PC-3 (cell line): ENCODE measurements around the gene UBA3. TPM values are rescaled to one million over a fixed set of nuclear protein-coding genes. Genes with fewer than 3 reads are reported as not detected.

Source experiments
- ATAC-seq: fragments of 200-7000 bp; cut with Tn5 transposase; 2 replicates; pipeline ENCODE4 v1.9.1; 2020; ENCODE audit warnings: mild to moderate bottlenecking, moderate library complexity
- BruUV-seq: library from RNA; stranded (reverse); fragments of 400-500 nt; replicated peaks from 2 replicates; lab custom pipeline; 2021; lab: Mats Ljungman, UMichigan
- CTCF ChIA-PET: fragments of 300-600 bp; sonication (Branson Sonifier 250); formaldehyde crosslinking; loops from one replicate; lab custom pipeline; 2022; ENCODE audit warnings: antibody characterized with exemption; lab: Charles Lee
- POLR2A ChIA-PET: fragments of 300-600 bp; sonication (Branson Sonifier 250); formaldehyde crosslinking; loops from one replicate; lab custom pipeline; 2022; ENCODE audit warnings: antibody characterized with exemption; ENCODE audit not compliant: unreplicated experiment; lab: Charles Lee
- DNase-seq: peaks from one replicate; pipeline ENCODE4 v3.0.0-alpha.2; 2015
- H2AFZ ChIP-seq: fragments of 300-600 bp; sonication (generic); 2 replicates; pipeline ENCODE4 v1.6.0; 2016; ENCODE audit warnings: antibody characterized with exemption, low read length
- H3F3A ChIP-seq: fragments of 300-600 bp; sonication (generic); one replicate; pipeline ENCODE4 v1.6.0; 2017; ENCODE audit warnings: antibody characterized with exemption, low read length, control low read depth, mild to moderate bottlenecking; ENCODE audit not compliant: unreplicated experiment
- H3K27ac ChIP-seq: fragments of 300-600 bp; sonication (generic); 2 replicates; pipeline ENCODE4 v1.5.1; 2016; ENCODE audit warnings: mild to moderate bottlenecking, low read length
- H3K27me3 ChIP-seq: fragments of 300-600 bp; sonication (generic); 2 replicates; pipeline ENCODE4 v1.6.1; 2016; ENCODE audit warnings: low read length, mixed read lengths
- H3K36me3 ChIP-seq: fragments of 300-600 bp; sonication (generic); 2 replicates; pipeline ENCODE4 v1.6.1; 2016; ENCODE audit warnings: low read depth, mixed run types, low read length, mixed read lengths
- H3K4me1 ChIP-seq: fragments of 300-600 bp; sonication (generic); 2 replicates; pipeline ENCODE4 v1.5.1; 2016; ENCODE audit warnings: low read length; ENCODE audit not compliant: insufficient read depth
- H3K4me2 ChIP-seq: fragments of 300-600 bp; sonication (generic); 2 replicates; pipeline ENCODE4 v1.6.0; 2016; ENCODE audit warnings: low read length
- H3K4me3 ChIP-seq: fragments of 300-600 bp; sonication (generic); 2 replicates; pipeline ENCODE4 v1.5.1; 2016; ENCODE audit warnings: mild to moderate bottlenecking, low read length, mixed read lengths
- H3K79me2 ChIP-seq: fragments of 300-600 bp; sonication (generic); 2 replicates; pipeline ENCODE4 v1.6.1; 2017; ENCODE audit warnings: low read length, mixed read lengths
- H3K9ac ChIP-seq: fragments of 300-600 bp; sonication (generic); 2 replicates; pipeline ENCODE4 v1.6.0; 2016; ENCODE audit warnings: mild to moderate bottlenecking, low read length
- H3K9me2 ChIP-seq: fragments of 300-600 bp; sonication (generic); replicated peaks from 2 replicates; pipeline ENCODE4 v1.6.1; 2016; ENCODE audit warnings: mixed run types, low read length, mixed read lengths
- H3K9me3 ChIP-seq: fragments of 300-600 bp; sonication (generic); 2 replicates; pipeline ENCODE4 v1.6.1; 2016; ENCODE audit warnings: low read length, mixed read lengths
- H4K20me1 ChIP-seq: fragments of 300-600 bp; sonication (generic); 2 replicates; pipeline ENCODE4 v1.6.1; 2016; ENCODE audit warnings: low read length, mixed read lengths
- EZH2 ChIP-seq: fragments of 300-600 bp; sonication (generic); IDR thresholded peaks from one replicate; pipeline ENCODE4 v1.6.1; 2017; ENCODE audit warnings: antibody characterized with exemption, mild to moderate bottlenecking, low read length; ENCODE audit not compliant: unreplicated experiment
- EZH2phosphoT487 ChIP-seq: fragments of 300-600 bp; sonication (generic); IDR thresholded peaks from 2 replicates; pipeline ENCODE4 v1.6.1; 2018; ENCODE audit warnings: mild to moderate bottlenecking, antibody characterized with exemption, low read length, borderline replicate concordance
- intact Hi-C: fragments of 100-400 bp; cut with micrococcal nuclease; formaldehyde crosslinking; loops from 2 replicates; pipeline ENCODE4 v1.9.0; 2023
- total RNA-seq: library from RNA; depleted of rRNA; stranded (reverse); fragments of >200 nt; gene quantifications from 2 replicates; pipeline ENCODE4 v1.2.3, GENCODE V29; 2014
- TF ChIP-seq, protein P1 (sequence below): fragments of 300-600 bp; sonication (generic); conservative IDR thresholded peaks from 2 replicates; pipeline ENCODE4 v1.5.1; 2017; ENCODE audit warnings: antibody characterized with exemption, low read depth, mild to moderate bottlenecking, low read length

The UBA3 gene
- total RNA-seq, 1 experiment from 2014 or later = 27.5 TPM

- H2AFZ ChIP-seq = no peak within 1 kb of the TSS
Observed at GRCh38 chr3:69122403-69122802, 42.2 kb upstream of the UBA3 start, which contains the start of gene LMOD3. LMOD3 (minus strand) TSS chr3:69122595; CDS start chr3:69122386, 209 bp downstream.

DNA sequence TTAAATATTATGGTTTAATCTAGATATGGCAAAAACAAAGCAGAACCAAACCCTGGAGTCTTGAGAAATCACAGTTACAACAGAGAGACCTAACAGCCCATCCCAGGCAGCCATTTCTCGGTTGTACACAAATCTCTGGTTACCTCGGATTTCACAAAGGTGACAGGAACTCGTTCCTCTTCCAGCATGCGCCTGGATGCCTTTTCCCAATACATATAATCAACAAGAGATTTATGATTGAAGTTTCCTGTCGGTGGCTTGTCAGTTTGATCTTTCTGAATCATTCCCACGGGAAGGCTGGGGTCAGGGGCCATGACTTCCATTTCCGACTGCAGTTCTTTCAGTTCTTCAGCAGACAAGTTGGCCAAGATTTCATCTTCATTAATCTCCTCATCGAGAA is 41.8 kb upstream of the UBA3 start:
- no peak overlapping the region for H3K4me2 ChIP-seq
- H3K4me1 ChIP-seq = peaks cover 3% of the 10 kb centered on the region; the same call in 1 of the 2 replicates
- H2AFZ ChIP-seq = no peak overlapping the region
- H3K4me3 ChIP-seq = no peak overlapping the region
- POLR2A ChIA-PET = interaction anchor here (0.6 kb wide), 1 partner anchor 78 kb away, joined by 13 read pairs; no protein-coding TSS in a partner anchor
- no peak for ATAC-seq
- H4K20me1 ChIP-seq = no peaks in the 10 kb centered on the region
- H3F3A ChIP-seq = no peaks in the 10 kb centered on the region
- no peaks in the 10 kb centered on the region for H3K79me2 ChIP-seq
- DNase-seq = no peak
- no peak overlapping the region for H3K9ac ChIP-seq
- no peaks in the 10 kb centered on the region for H3K9me3 ChIP-seq
- BruUV-seq = no TSS peak
- H3K27me3 ChIP-seq = no peaks in the 10 kb centered on the region
- TF ChIP-seq, protein P1, sequence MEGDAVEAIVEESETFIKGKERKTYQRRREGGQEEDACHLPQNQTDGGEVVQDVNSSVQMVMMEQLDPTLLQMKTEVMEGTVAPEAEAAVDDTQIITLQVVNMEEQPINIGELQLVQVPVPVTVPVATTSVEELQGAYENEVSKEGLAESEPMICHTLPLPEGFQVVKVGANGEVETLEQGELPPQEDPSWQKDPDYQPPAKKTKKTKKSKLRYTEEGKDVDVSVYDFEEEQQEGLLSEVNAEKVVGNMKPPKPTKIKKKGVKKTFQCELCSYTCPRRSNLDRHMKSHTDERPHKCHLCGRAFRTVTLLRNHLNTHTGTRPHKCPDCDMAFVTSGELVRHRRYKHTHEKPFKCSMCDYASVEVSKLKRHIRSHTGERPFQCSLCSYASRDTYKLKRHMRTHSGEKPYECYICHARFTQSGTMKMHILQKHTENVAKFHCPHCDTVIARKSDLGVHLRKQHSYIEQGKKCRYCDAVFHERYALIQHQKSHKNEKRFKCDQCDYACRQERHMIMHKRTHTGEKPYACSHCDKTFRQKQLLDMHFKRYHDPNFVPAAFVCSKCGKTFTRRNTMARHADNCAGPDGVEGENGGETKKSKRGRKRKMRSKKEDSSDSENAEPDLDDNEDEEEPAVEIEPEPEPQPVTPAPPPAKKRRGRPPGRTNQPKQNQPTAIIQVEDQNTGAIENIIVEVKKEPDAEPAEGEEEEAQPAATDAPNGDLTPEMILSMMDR = no peak
- TF ChIP-seq EZH2 (no peak), EZH2phosphoT487 (no peak)
- H3K36me3 ChIP-seq = no peaks in the 10 kb centered on the region
- CTCF ChIA-PET = no interaction called here
- intact Hi-C loops = loop anchor here (1.0 to 5.0 kb wide), 3 partner anchors 35 to 305 kb away; no protein-coding TSS in a partner anchor
- no peak overlapping the region for H3K27ac ChIP-seq
- H3K9me2 ChIP-seq = no peaks in the 10 kb centered on the region

More at GRCh38 chr3:69122403-69122802, 42.2 kb upstream of the UBA3 start, which contains the start of gene LMOD3:
- no peak for ATAC-seq
- no peaks in the 10 kb centered on the region for H4K20me1 ChIP-seq
- no peak for DNase-seq
- ChIA-PET POLR2A (no interaction called here), CTCF (no interaction called here)
- H3K4me2 ChIP-seq = no peak within 1 kb of the TSS
- no peak within 1 kb of the TSS for H3K27ac ChIP-seq
- intact Hi-C loops = loop anchor here (5.0 kb wide), 1 partner anchor 305 kb away; no protein-coding TSS in a partner anchor
- no peaks in the 10 kb centered on the region for H3K27me3 ChIP-seq
- H3K9me2 ChIP-seq = no peaks in the 10 kb centered on the region
- H3K4me3 ChIP-seq = no peak within 1 kb of the TSS
- H3K36me3 ChIP-seq = no peaks in the 10 kb centered on the region
- no TSS peak for BruUV-seq
- H3F3A ChIP-seq = no peaks in the 10 kb centered on the region
- no peaks in the 10 kb centered on the region for H3K4me1 ChIP-seq
- TF ChIP-seq EZH2phosphoT487 (no peak), EZH2 (no peak)
- TF ChIP-seq, protein P1 = no peak
- no peak within 1 kb of the TSS for H3K9ac ChIP-seq
- no peaks in the 10 kb centered on the region for H3K79me2 ChIP-seq
- H3K9me3 ChIP-seq = no peaks in the 10 kb centered on the region

DNA sequence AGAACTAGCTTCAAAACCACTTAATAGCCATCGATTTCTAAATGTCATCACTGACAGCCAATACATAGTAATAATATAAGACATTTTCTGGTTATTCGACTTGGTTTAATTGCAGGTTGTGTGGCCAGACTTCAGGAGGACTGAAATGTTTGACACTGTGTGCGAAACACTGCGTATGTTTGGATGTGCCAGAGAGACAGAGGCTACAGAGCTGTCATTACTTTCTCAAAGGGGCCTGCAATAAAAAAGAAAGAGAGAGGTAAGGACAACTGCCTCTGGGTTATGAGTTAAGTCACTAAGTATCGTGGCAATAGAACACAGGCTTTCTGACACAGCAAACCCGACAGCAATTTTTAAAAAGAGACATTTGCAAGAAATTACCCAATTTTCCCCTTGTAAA is 41.3 kb upstream of the UBA3 start:
- Histone ChIP-seq H3K27me3 (no peaks in the 10 kb centered on the region), H3K9ac (no peak overlapping the region), H3K9me3 (no peaks in the 10 kb centered on the region), H3K79me2 (no peaks in the 10 kb centered on the region), H3K4me3 (no peak overlapping the region), H3F3A (no peaks in the 10 kb centered on the region), H3K4me2 (no peak overlapping the region), H3K4me1 (peaks cover 6% of the 10 kb centered on the region), H2AFZ (0 out of 2 replicates have a peak overlapping the region, but pooled peaks have one; percentile 28), H3K36me3 (no peaks in the 10 kb centered on the region), H3K9me2 (no peaks in the 10 kb centered on the region), H4K20me1 (no peaks in the 10 kb centered on the region), H3K27ac (no peak overlapping the region)
- POLR2A ChIA-PET = interaction anchor here (0.6 kb wide), 1 partner anchor 78 kb away, joined by 13 read pairs; no protein-coding TSS in a partner anchor
- TF ChIP-seq EZH2 (no peak), EZH2phosphoT487 (no peak)
- CTCF ChIA-PET = interaction anchor here (0.6 to 1.0 kb wide), 2 partner anchors 34 to 40 kb away, joined by 3 read pairs; no protein-coding TSS in a partner anchor
- no TSS peak for BruUV-seq
- no peak for ATAC-seq
- DNase-seq = no peak
- intact Hi-C loops = loop anchor here (1.0 to 5.0 kb wide), 3 partner anchors 35 to 306 kb away; no protein-coding TSS in a partner anchor
